IPS-18c (cell line): Measurements from ENCODE around the gene PLXNA2.

Experiments used
- H3K4me3 ChIP-seq: 2 replicates; pipeline ENCODE4 v1.7.0; 2013; ENCODE audit warnings: low read depth, mild to moderate bottlenecking, low read length, moderate library complexity; ENCODE audit not compliant: insufficient read depth
- H3K9me3 ChIP-seq: one replicate; pipeline ENCODE4 v1.6.1; 2013; ENCODE audit warnings: mild to moderate bottlenecking, low read length, moderate library complexity; ENCODE audit not compliant: control insufficient read depth, insufficient read depth

The PLXNA2 gene

DNA sequence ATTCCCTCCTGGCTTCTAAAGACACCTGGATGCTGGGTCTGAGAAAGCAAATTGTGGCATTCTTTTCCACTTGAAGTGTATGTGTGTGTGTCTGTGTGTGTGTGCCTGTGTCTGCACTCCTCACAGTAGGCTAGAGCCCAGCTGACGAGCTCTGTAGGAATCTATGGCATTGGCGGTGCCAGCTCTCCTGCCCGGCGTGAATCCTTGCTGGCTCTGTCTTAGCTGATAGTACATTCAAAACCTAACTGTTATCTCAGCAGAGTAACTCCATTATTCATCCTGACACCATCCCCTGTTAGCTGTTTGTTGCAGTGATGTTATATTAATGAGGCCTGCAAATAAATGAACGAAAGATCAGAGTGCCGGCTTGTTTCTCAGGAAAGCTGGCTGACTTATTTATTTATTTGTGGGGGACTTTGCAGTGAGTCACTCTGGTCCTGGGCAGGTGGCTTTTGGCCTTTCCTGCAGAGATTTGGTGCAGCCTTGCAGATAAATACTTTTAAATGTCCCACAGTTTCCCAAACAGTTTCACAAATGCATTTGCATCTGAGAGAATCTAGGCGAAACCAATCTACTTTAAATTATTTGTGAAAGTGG, 172.7 kb downstream of the PLXNA2 start:
- Histone ChIP-seq H3K4me3 (no peak overlapping the region), H3K9me3 (no peaks in the 10 kb centered on the region)

DNA sequence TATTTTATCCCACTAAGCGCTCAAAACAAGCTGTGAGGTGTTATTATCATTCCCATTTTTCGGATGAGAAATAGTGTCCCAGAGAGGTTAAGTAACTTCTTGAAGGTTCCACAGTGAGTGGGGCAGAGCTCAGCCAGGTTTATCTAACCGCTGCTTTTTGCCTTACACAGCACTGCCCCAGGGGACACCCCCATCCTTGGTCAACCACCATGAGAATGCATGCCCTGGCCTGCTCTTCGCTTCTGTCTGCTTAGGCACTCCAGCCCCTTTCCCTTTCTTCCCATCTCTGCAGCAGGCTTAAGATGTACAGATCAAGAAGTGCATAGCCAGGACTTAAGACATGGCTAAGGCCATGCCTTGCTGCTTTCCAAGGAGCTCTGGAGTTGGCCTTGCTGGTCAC, 174.3 kb downstream of the PLXNA2 start:
- Histone ChIP-seq H3K4me3 (no peak overlapping the region), H3K9me3 (no peaks in the 10 kb centered on the region)

DNA sequence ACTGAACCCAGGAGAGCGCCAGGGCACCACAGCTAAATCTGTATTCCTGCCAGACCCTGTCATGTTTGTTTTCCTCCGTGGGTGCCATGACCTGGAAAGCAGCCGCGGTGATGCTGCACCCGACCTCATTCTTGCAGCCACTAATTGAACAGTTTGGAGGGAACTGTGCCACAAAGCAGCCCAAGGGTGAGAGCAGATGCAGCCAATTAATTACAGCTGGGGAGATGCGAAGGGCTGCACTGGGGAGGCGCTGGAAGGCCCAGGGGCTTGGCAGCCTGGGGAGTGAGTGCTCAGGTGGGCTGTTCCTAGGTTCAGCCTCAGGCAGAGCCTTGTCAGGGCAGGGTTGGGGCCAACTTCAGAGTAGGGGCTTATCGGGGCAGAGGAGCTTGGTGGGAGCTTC, 174.9 kb downstream of the PLXNA2 start:
- H3K4me3 ChIP-seq = no peak overlapping the region
- no peaks in the 10 kb centered on the region for H3K9me3 ChIP-seq

DNA sequence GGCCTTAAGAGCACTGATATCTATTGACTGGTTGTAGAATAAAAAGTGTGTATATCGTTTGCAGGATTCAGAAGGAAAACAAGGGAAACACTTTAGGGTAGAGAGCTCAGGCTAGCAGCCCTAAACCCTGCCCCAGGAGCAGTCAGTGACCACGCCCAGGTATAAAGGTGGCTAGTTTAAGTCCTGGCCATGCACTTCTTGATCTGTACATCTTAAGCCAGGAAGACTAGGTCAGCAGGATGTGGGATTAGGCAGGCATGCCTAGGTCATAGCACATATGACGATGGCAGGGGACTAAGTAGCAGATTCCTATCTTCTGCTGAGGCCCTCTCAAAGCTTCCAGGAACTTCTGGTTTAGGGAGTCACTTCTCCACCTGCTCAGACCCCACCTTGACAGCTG, 175.3 kb downstream of the PLXNA2 start:
- no peak overlapping the region for H3K4me3 ChIP-seq

DNA sequence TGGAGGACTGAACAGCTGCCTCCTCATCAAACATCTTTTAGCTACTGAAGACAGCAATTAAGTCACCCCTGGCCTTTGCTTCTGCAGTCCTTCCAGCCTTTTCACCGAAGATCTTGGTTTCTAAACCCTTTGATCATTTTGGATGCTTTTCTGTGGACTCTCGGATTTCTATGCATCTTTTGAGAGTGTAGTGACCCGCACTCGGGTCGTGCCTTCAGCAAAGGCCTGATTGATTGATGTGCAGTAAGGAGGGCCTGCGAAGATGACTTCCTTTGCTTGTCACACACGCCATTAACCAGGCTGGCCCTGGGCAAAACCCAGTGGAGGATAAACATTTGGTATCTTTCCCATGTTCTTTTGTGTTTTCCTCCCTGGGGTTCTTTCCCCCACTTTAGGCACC, 175.8 kb downstream of the PLXNA2 start:
- Histone ChIP-seq H3K9me3 (no peaks in the 10 kb centered on the region), H3K4me3 (no peak overlapping the region)

More for the DNA sequence above, 175.3 kb downstream of the PLXNA2 start:
- H3K9me3 ChIP-seq = no peaks in the 10 kb centered on the region

DNA sequence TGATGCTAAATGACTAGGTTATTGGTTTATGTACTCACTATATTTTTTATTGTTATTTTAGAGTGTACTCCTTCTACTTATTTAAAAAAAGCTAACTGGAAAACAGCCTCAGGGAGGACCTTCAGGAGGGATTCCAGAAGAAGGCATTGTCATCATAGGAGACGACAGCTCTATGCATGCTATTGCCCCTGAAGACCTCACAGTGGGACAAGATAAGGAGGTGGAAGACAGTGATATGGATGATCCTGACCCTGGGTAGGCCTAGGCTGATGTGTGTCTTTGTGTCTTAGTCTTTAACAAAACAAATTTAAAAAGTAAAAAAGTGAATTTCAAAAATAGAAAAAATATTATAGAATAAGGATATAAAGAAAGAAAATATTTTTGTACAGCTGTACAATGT, 177.6 kb downstream of the PLXNA2 start:
- Histone ChIP-seq H3K4me3 (no peak overlapping the region), H3K9me3 (no peaks in the 10 kb centered on the region)

DNA sequence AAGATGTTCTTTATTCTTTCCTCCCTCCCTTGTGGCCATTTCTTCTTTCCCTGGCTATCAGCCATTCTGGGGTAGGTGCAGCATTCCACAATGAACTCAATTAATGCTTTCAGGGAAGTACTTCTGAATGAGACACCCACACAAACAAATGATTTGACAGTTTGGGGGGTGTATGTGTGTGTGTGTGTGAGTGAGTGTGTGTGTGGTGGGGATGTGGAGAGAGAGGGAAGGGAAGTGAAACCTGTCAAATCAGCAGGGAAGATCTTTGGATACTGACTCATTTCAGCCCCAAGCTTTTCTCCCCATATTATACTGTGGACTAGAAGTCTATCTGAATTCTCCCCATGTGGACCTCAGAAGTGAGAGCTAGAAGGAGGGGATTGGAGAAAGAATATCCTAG, 178.3 kb downstream of the PLXNA2 start:
- Histone ChIP-seq H3K9me3 (no peaks in the 10 kb centered on the region), H3K4me3 (no peak overlapping the region)

DNA sequence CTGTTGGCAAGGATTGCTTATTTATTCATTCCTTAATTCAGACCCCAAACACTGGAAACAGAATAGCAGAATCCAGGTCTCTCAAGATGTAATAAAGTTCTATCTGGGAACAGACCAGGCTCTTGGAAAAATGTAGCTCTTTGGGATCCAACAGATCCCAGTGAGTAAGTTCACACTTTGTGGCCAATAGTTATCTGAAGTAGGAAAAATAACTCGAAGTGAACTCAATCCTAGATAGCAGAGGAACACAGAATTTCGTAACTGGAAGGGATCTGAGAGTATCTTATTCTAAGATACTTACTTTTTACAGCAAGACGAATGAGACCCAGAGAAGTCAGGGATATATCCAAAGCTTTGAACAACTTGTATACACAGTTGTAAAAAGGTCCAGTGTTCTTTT, 182.6 kb downstream of the PLXNA2 start:
- no peaks in the 10 kb centered on the region for H3K9me3 ChIP-seq
- no peak overlapping the region for H3K4me3 ChIP-seq

DNA sequence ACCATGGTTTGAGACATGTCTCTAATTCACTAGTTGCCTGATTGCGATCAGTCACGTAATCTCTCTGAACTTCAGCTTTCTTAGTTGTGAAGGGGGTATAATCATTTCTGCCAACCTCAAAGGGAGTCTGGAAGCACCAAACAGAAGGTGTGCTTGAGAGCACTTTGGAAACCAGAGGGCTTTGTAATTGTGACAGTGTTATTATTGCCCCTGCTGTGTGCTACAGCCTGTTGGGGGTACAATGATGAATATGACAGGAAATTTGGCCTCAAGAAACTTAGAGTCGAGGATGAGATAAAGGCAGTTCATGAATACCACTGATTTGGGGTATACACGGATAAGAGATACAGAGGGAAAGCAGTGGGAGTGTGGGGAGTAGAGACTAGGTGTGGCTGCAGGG, 183.1 kb downstream of the PLXNA2 start:
- Histone ChIP-seq H3K4me3 (no peak overlapping the region), H3K9me3 (no peaks in the 10 kb centered on the region)

DNA sequence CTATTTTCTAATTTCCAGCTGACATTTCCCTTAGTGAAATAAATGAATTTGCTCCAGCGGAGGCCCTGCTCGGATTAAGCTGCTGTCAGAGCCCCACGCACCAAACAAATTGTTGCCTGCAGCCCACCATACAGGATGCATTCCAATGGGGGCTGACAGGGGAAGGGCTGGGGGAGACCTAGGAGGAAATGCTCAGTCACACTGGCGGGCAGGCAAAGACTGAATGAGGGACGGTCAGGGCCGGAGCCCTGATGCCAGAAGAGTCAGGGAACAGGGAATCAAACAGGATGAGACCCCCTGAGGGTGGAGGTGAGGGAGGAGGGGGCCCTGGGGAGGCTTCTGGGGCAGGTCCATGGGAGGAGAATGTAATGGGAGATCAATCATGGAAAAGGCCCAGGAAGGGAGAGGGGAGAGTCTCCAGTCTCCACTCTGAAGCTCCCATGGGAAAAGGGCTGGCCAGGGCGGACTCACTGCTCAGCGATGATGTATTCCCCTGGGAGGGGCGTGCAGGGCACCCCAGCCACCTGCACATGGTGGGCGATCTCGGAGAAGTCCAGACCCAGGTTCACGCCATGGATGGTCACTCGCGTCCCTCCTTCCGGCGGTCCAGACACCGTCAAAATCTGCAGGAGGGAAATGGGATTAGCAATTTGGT, 183.8 kb downstream of the PLXNA2 start:
- no peak overlapping the region for H3K4me3 ChIP-seq
- H3K9me3 ChIP-seq = no peaks in the 10 kb centered on the region

DNA sequence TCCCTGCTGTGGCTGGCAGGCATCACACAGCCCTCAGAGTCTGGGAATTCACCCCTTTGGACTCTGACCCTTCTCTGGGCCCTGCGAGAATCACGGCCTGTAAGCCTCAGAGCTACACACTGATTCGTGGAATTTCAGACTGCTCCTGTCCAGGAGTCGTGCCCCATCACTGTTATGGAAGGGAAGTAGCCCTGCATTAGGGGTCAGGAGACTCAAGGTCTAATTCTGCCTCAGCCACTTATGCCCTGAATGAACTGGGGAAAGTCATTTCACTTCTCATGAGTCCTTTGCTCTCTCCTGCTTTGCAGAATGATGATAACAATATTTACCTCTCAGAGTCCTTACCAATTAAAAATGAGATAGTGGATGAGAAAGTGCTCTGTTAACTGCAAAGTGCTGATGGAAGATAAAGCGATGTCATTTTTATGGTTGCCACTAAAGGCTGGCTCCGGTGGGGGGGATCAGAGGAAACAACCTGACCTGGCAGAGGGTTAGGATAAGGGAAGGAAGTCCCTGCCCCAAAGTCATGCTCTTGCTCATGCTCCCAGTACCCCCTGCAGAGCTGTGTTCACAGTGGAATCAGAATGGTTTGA, 184.7 kb downstream of the PLXNA2 start:
- Histone ChIP-seq H3K4me3 (no peak overlapping the region), H3K9me3 (no peaks in the 10 kb centered on the region)

DNA sequence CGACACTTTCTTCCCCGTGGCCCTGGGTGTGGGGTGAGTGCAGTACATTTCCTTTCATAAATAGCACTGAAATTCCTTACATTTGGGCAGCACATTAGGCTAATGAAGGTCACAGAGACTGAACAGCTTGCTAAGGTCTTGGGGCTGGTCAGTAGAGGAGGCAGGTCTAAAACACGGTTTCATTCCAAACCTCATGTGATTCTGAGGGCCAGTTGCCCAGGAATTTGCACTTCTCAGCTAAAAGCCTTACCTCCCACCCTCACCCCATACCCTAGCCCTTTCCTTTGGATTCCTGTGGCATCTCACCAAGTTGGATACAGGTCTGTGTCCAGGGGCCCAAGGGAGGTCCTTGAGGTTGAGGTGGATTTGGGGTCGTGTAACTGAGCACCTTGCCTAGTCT, 185.4 kb downstream of the PLXNA2 start:
- Histone ChIP-seq H3K9me3 (no peaks in the 10 kb centered on the region), H3K4me3 (no peak overlapping the region)

DNA sequence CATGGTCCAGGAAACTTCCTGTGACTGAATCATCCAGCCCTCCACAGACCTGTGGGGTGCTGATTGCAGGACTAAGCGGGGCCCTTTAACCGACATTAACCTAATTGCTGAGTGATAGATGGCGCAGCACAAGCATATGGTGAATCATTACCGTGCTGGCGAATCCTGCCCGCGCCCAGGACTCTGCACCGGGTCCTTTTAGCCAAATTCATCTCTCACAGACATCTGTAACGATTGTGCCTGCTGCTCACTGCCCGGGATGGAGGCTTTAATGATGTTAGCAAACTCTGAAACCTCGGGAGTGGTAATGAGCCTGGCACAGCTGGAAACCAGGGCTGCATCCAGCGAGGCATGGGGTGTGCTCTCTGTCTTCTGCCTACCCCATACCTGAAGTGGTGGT, 185.9 kb downstream of the PLXNA2 start:
- H3K9me3 ChIP-seq = no peaks in the 10 kb centered on the region
- no peak overlapping the region for H3K4me3 ChIP-seq

DNA sequence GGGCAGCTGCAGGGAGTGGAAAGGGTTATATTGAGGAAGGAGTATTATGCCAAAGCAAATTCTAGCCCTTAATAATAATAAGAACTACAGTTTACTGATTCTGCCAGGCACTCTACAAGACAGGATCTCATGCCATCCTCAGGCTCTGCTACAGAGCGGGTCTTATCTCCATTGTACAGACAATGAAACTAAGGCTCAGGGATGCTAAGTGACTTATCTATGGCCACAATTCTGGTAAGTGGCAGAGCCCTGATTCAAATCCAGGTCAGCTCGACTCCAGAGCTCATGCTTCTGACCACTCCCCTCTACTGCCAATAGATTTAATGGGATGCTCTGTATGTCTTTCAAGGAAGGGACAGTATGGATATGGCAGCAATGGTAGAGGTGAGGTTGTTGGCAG, 187.1 kb downstream of the PLXNA2 start:
- no peaks in the 10 kb centered on the region for H3K9me3 ChIP-seq
- no peak overlapping the region for H3K4me3 ChIP-seq

DNA sequence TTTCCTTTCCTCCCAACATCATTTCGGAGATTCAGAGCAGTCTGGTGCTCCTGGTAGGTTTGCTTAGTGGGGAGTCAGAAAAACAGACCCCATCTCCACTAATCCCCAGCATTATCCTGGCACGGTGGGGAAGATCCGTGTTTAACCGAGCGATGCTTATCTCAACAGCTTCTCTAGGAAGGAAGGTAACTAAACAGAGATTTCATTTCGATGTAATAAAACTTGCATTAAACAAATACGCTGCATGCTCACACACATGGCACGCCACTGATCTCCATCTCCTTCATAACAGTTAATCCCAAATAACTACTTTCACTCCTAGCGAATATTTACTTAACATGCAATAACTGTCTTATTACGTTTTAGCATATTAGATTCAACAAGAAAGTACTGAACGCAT, 188.6 kb downstream of the PLXNA2 start:
- no peaks in the 10 kb centered on the region for H3K9me3 ChIP-seq
- H3K4me3 ChIP-seq = no peak overlapping the region

DNA sequence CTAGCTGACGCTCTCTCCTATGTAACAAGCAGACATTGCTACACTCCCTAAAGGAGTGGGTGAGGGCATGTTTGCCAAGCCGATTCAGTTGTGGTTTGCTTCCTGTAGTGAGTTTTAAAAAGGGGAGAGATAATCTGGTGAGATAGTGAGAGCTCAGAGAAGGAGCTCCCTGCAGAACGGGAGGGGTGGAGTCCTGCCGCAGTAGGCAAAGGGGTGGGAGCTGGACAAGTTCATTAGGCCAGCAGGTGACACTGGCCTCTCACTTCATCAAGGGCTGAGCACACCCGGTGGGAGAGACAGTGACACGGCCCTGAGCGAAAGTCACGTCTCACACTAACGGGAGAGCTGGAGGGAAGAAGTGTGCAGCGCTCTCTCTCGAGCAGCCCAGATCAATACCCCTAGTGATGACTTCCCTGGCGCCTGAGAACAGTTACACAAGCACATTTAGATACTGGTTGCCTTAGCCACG, 189.2 kb downstream of the PLXNA2 start:
- H3K9me3 ChIP-seq = no peaks in the 10 kb centered on the region
- no peak overlapping the region for H3K4me3 ChIP-seq

DNA sequence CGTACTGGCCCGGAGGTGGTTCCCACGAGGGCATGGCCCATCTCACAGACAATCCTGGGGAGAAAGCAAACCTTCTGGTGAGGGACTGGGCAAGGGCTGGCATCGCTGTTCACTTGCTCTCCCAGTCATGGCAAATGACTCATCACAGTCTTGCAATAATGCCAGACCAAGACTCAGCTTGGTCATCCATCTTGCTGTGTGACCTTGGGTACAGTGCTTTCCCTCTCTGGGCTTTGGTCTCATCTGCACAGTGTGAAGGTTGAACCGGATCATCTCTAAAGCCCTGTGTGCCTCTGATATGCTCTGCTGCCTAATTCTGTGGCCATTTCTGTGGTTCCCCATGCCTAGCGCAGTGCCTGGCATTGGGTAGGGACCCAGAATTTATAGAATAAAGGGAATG, 189.7 kb downstream of the PLXNA2 start:
- no peak overlapping the region for H3K4me3 ChIP-seq
- no peaks in the 10 kb centered on the region for H3K9me3 ChIP-seq

DNA sequence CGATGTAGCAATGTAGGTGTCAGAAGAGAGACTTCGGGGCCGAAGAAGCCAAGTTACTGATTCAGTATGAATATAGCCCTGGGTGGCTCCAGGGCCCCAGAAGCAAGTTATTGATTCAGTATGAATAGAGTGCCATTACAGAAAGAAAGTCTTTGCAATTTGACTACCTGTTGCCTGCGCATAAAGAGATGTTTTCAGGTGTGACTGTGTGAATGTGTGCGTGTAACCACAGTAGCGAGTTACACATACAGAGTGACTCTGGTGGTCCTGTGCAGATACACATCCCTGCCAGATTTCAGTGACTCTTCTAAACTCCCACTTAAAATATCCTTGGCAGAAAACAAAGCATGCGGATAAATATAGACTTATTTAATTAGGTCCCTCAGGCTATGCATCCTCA, 190.5 kb downstream of the PLXNA2 start:
- Histone ChIP-seq H3K9me3 (no peaks in the 10 kb centered on the region), H3K4me3 (no peak overlapping the region)
